T1000 (cell line): ENCODE results near the gene SNAPC1.

Source experiments
- DNase-seq: peaks from one replicate; lab custom pipeline; 2025; ENCODE audit warnings: mixed read lengths; lab: John Stamatoyannopoulos, UW

SNAPC1 gene

DNA sequence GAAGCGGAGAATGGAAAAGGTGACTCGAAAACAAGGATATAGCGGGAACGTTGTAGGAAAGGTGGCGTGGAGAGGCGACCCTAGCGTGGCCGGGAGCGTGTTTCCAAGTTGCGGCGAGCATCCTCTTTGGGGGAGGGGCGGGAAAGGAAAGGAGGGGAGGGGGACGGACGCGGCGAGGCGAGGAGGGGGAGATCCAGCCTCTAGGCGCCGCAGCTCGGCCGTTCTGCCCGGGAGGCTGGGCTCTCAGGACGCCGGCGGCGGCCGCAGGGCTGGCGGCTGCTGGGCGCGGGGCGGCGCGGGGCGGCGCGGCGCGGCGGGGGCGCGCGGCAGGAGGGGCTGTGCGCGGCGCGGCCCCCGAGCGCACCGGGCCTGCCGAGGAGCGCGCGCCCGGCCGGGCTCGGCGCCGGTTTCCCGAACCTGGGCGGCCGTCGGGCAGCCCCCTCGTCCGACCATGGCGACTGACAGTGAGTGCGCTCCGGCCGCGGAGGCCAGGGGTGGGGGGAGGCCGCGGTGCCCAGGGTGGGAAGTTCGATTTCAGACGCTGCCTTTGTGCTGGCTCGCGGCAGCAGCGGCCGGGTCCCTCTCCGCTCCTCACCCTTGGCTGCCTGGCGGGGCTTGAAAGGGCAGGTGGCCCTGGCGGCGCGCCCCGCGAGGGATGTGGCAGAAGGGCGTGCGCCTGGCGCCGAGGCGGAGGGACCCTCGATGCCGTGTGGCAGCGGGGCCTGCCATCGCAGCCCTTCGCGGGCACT, 50.3 kb downstream of the SNAPC1 start, which contains the start of gene SYT16:
TSS of gene SYT16 (plus strand) at position 357 of the 749 bp plus-strand sequence.
- no peak for DNase-seq

DNA sequence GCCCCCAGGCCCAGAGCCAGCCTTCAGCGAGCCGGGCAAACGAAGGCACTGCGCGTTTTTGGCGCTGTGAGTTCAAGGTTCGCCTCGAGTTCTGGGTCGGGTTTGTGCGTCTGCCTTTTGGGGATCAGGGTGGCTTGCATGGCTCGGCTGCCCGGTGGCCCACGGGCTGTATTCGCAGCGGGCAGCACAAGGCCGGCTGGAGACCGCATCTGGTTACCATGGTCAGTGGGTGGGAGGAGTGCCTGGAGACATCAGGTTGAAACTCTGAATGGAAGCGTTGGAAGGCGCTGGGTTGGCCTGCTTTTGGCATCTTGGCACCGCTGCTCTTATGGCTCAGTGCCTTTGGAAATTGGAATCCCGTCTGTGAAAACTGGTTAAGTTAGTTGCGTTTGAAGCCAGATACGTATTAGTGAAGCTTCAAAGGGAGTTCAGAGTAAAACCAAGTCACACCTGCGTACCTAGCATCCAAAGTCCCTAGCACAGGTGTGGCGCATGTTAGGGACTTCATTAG, 50.9 kb downstream of the SNAPC1 start:
- no peak for DNase-seq

DNA sequence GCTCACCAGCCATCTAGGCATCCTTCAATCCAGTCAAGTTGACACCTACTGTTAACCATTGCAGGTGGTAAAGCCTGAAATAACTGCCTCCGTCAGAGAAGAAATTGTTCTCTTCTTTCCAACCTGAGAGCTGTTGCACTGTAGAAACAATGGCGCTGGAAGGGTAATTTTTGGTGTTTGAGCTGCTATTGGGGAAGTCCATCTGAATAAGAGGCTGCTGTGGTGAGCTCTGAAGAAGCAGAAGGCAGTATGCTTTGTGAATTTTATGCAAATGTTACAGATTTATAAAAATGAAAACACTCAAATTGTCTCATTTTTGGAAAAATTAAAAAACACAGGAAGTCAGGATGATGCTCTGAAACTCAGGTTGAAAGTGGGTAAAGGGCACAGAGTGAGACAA, 60.2 kb downstream of the SNAPC1 start:
- no peak for DNase-seq

DNA sequence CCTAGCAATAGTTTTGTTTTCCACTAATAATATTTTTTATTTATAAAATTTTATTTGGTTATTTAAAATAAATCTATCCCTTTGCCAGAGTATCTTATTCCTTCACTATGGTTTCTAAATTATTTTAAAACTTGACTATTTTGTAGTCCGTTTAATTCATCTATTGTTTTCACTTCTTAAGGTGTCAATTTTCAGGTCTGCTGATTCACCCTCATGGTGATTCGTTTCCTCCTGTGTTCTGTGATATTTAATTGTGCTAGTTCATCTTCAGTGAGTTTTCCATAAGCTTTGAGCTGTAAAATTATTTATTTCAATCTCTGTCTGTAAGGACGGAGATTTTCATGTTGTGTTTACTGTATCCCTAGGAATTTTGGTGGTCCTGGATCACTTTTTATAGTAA, 70.6 kb downstream of the SNAPC1 start:
- no peak for DNase-seq

DNA sequence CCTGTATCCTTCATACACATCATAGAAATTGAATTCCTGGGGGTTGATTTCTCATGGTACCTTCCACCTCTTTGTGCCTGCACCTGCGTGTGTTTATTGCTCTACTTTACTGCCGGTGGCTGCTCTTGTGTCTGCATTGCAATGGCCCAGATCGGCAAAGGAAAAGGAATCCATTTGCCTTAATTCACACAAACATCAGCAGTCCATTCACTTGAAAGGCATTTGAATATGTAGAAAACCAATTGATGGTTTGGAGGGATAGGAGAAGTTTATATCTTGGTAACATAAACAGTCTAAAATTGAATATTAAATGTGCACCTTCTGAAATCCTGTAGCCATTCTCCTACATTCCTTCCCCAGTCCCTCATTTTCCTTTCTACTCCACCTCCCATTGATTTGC, 74.0 kb downstream of the SNAPC1 start:
- no peak for DNase-seq

DNA sequence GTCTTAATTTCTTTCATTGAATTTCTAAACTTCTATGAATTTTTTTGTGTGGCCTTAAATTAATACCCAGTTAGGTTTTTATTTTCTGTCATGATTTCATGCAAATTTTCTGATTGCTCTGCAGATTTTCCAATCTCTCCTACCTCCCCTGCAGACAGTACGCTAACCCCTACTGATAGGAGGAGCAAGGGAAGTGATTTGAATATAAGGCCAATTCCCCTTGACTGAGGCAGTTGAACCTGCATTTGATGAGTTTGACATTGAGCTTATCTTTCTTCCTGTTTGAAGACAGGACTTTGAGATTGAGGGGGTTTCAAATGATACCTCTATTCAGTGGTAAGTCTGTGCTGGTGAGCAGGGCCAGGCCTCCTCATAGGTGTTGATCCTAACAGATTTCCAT, 74.6 kb downstream of the SNAPC1 start:
- no peak for DNase-seq

DNA sequence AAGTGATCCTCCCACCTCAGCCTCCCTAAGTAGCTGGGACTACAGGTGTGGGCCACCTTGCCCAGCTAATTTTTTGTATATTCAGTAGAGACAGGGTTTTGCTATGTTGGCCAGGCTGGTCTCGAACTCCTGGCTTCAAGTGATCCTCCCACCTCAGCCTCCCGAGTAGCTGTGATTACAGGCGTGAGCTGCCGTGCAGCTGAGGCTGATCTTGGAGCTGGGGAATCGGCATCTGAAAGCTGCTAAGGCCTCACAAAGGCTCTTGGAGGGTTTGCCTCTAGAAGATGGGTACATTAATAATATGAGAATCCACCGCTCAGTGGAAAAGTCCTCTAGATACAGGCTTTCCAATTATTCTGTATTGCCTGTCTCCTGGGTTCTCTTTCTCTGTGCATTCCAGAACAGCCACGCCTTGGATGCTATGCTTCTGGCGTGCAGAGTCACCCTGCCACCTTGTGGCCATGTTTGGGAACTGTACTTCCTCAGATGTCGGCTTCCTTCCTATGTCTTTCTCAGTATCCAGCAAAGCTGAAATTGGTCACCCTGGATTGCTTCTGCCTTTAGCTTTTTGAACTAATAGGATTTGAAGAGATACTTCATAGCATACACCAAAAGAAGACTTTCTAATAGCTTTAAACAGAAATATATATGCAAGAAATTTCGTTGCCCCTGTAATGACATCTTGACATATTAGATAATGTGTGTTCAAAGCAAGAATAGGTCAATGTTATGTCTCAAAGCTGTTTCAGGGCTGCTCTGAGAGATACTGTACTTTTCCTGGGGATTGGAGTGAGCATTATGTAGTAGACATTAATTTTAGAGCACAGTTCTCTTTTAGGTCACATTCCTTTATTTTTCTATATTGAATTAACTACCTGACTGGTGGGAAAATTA, 75.4 kb downstream of the SNAPC1 start:
- peak; percentile 71 for DNase-seq

DNA sequence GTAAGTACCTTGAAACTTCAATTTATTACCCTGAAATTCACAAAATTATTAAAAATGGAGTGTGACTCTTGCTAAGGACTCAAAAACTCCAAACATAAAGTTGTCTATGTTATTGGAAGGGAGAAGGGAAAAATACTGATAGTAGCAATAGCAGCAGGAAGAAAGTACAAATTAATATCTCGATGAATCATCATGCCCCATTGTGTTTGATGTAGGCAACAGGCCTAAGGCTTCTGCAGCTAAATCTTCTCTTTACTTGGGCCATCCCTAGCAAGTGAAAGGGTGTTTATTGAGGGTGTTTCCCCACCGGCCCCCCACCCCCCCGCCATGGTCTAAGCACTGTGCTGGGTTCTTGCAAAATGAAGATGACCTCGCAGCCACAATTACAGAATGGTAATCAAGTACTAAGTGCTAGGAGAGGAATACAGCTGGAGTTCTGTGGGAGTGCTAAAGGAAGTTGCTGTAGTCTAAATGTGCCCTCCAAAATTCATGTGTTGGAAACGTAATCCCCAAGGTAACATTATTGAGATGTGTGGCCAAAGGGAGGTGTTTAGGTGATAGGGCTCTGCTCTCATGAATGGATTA, 76.5 kb downstream of the SNAPC1 start:
- no peak for DNase-seq

DNA sequence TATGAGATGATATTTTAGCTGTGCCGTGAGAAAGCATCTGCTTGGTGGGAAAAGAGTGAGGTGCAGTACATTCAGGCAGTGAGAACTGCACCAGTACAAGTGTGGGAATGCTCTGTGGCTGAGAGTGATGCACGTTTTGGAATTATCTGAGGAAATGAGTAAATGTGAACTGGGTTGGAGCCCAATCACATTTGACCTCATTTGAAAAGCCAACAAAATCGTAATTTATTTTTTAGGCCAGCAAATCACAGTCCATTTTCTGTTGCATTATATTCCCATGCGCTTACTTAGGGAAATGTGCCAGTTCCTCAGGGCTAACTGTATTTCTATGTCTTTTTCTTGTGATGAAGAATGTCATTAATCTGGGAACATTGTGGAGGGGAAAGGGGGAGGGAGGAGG, 77.3 kb downstream of the SNAPC1 start:
- no peak for DNase-seq

DNA sequence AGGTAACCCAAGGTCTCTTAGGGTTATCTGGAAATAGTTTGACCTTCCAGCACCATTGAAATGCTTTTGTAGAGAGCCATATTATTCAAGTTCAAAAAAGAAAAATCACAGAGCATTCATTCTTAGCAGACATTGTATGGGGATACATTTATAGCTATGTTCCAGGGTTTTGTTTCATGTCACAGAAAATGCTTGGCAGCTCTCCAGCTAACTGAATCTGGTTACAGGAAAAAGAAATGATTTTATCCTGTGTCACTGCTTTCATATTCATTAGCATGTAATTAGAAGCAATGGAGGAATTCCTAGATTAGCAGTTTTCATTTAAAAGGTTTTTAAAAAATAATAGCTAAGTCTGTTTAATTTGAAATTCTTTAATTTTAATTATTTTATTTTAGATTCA, 78.9 kb downstream of the SNAPC1 start:
- DNase-seq = no peak
